Chondrocyte (in vitro differentiated cells): ENCODE results near the gene TMEM117. TPM values are rescaled to one million over a fixed set of nuclear protein-coding genes. Genes with fewer than 3 reads are reported as not detected.

ENCODE experiments used
- DNase-seq: peaks from one replicate; pipeline ENCODE4 v3.0.0; 2021; ENCODE audit warnings: mixed read lengths, low spot score
- H3K27ac Mint-ChIP-seq: one replicate; pipeline ENCODE4 v1.8.0; 2021; ENCODE audit warnings: mild to moderate bottlenecking, moderate library complexity, mixed read lengths; ENCODE audit not compliant: unreplicated experiment
- H3K27me3 Mint-ChIP-seq: 2 replicates; pipeline ENCODE4 v1.8.0; 2021; ENCODE audit warnings: low read depth, mixed read lengths
- H3K36me3 Mint-ChIP-seq: 2 replicates; pipeline ENCODE4 v1.8.0; 2021; ENCODE audit warnings: low read depth, mixed read lengths
- H3K4me1 Mint-ChIP-seq: 2 replicates; pipeline ENCODE4 v1.8.0; 2021; ENCODE audit warnings: low read depth, mild to moderate bottlenecking, mixed read lengths
- H3K4me3 Mint-ChIP-seq: one replicate; pipeline ENCODE4 v1.8.0; 2021; ENCODE audit warnings: mild to moderate bottlenecking, moderate library complexity, mixed read lengths; ENCODE audit not compliant: unreplicated experiment
- H3K9me3 Mint-ChIP-seq: 2 replicates; pipeline ENCODE4 v1.8.0; 2021; ENCODE audit warnings: low read depth, mixed read lengths
- total RNA-seq: library from RNA; stranded (reverse); gene quantifications from 3 replicates; pipeline ENCODE4 v1.2.1, GENCODE V29; 2021
- TF ChIP-seq, protein P1 (sequence below): fragments of 200-600 bp; sonication (generic); IDR thresholded peaks from 2 replicates; pipeline ENCODE4 v1.5.0; 2021; ENCODE audit warnings: antibody characterized with exemption, mild to moderate bottlenecking, moderate library complexity

Gene TMEM117
- total RNA-seq, 1 donor from 2014 or later, result 15.5 TPM

GRCh38 chr12:43797561-43798217, 38.2 kb upstream of the TMEM117 start:
- TF ChIP-seq, protein P1, sequence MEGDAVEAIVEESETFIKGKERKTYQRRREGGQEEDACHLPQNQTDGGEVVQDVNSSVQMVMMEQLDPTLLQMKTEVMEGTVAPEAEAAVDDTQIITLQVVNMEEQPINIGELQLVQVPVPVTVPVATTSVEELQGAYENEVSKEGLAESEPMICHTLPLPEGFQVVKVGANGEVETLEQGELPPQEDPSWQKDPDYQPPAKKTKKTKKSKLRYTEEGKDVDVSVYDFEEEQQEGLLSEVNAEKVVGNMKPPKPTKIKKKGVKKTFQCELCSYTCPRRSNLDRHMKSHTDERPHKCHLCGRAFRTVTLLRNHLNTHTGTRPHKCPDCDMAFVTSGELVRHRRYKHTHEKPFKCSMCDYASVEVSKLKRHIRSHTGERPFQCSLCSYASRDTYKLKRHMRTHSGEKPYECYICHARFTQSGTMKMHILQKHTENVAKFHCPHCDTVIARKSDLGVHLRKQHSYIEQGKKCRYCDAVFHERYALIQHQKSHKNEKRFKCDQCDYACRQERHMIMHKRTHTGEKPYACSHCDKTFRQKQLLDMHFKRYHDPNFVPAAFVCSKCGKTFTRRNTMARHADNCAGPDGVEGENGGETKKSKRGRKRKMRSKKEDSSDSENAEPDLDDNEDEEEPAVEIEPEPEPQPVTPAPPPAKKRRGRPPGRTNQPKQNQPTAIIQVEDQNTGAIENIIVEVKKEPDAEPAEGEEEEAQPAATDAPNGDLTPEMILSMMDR, result no peak
- DNase-seq, result no peak
- Mint-ChIP-seq H3K9me3 (no peaks in the 10 kb centered on the region), H3K36me3 (peaks cover 21% of the 10 kb centered on the region), H3K4me3 (no peak overlapping the region), H3K27me3 (no peaks in the 10 kb centered on the region), H3K4me1 (no peaks in the 10 kb centered on the region), H3K27ac (no peak overlapping the region)

GRCh38 chr12:43805149-43805859, 30.6 kb upstream of the TMEM117 start:
- no peak for DNase-seq
- Mint-ChIP-seq H3K27ac (peak overlapping the region; percentile 93), H3K4me1 (peaks cover 26% of the 10 kb centered on the region), H3K27me3 (no peaks in the 10 kb centered on the region), H3K36me3 (peaks cover 7% of the 10 kb centered on the region), H3K9me3 (no peaks in the 10 kb centered on the region), H3K4me3 (peak overlapping the region; percentile 99)
- TF ChIP-seq, protein P1, result no peak

DNA sequence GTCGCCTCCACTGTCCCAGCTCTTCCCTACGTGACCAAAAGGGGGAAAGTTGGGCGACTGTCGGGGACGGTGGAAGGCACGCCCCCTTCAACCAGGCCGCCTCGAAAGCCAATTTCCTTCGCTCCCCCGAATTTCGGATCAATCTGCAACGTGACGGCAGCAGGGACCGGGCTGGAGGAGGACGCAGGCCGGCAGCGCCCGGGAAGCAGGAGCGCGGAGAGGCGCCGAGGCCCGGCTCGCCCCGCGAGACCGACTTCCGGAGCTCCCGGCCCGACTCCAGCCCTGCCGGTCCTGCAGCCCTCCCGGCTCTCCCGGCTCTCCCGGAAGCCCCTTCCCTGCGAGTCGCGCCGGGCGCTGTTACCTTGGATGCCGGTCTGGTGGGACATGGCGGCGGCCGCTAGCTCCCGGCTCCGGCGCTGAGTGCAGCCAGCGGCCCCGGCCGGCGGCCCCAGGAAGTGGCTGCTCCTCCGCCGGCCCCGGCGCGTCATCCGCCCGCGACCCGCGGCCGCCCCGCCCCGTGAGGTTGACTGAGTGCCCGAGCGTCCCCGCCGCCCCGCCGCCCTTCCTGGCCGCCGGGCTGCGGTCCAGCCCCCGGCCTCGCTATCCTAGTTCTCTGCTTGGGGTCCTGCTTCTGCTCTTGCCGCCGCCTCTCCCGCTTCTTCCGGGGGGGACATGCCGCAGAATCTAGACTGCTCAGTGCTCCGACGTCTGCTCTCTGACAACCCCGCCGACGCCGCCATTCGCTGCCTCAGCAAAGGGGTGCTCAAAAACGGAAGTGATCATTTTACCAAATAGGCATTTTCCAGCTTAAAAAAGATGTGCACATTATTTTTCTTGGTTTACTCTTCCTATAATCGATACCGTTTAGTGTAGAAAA, 29.8 kb upstream of the TMEM117 start, which contains the start of gene TWF1:
Gene TWF1, minus strand, starts transcription at position 458 of the 877 bp plus-strand sequence. Its CDS starts 72 bp downstream, at position 386.
- H3K9me3 Mint-ChIP-seq, result no peaks in the 10 kb centered on the region
- H3K27me3 Mint-ChIP-seq, result no peaks in the 10 kb centered on the region
- H3K36me3 Mint-ChIP-seq, result peaks cover 5% of the 10 kb centered on the region
- peak within 1 kb of the TSS; percentile 100 for H3K27ac Mint-ChIP-seq
- H3K4me1 Mint-ChIP-seq, result peaks cover 26% of the 10 kb centered on the region
- TF ChIP-seq, protein P1, result peak; percentile 73
- peak within 1 kb of the TSS; percentile 99 for H3K4me3 Mint-ChIP-seq
- DNase-seq, result peak; percentile 95

DNA sequence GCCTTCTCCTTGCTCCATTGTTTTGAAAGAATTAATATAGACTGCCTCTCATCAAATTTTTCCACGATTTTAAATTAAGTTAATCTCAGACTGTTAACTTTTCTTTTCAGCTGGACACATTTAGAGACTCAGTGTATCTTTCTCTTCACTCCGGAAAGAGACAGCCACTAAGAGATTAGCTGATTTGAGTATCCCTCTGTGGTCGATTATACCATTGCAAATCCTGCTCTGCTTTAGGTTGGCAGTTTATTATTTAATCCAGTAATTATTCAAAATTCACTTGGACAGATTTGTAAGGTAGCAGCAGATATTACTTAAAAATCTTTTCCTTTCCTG, 29.2 kb upstream of the TMEM117 start:
- Mint-ChIP-seq H3K4me3 (peak overlapping the region; percentile 99), H3K27me3 (no peaks in the 10 kb centered on the region), H3K4me1 (peaks cover 26% of the 10 kb centered on the region), H3K36me3 (peaks cover 3% of the 10 kb centered on the region), H3K9me3 (no peaks in the 10 kb centered on the region), H3K27ac (peak overlapping the region; percentile 100)
- no peak for DNase-seq
- TF ChIP-seq, protein P1, result no peak

DNA sequence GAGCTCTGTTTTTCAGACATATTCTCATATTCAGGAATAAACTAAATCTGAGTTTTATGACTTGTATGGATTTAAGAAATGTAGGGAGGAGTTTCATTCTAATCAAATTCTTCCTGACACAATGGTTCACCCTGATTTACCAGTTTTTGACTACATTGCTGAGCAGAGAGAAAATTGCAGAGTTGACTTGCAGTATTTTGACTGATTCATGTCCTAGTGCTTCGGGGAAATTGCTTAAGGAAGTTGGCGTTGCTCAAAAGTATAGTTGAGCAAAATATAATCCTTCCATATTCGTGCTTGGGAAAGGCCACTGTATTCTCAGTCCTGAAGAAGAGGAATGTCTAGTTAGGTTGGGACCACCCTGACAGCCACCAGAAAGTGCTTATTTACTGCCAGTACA, 28.5 kb upstream of the TMEM117 start:
- Mint-ChIP-seq H3K27ac (no peak overlapping the region), H3K4me1 (peaks cover 26% of the 10 kb centered on the region), H3K27me3 (no peaks in the 10 kb centered on the region), H3K36me3 (peaks cover 3% of the 10 kb centered on the region), H3K4me3 (no peak overlapping the region), H3K9me3 (no peaks in the 10 kb centered on the region)
- DNase-seq, result no peak
- TF ChIP-seq, protein P1, result no peak
